Testis (tissue), 3 donors: ENCODE results near the gene CNOT10. TPM values are rescaled to one million over a fixed set of nuclear protein-coding genes. Genes with fewer than 3 reads are reported as not detected.
"Not testable (repeated sequence)": the region's sequence is repeated elsewhere in the genome, so short reads cannot be mapped to it uniquely, and the experiment has no call there.

Experiments
- DNase-seq: peaks from one replicate; pipeline ENCODE4 v3.0.0-alpha.2; 2019
- H3K27ac ChIP-seq, 2 donors: fragments of 200-600 bp; sonication (generic); one replicate each; pipeline ENCODE4 v1.5.1; 2019
- H3K27me3 ChIP-seq: fragments of 200-600 bp; sonication (generic); one replicate; pipeline ENCODE4 v1.5.1; 2019
- H3K36me3 ChIP-seq: fragments of 200-600 bp; sonication (generic); one replicate; pipeline ENCODE4 v1.5.1; 2017; ENCODE audit warnings: low read depth; ENCODE audit errors: missing control alignments
- H3K4me1 ChIP-seq: fragments of 200-600 bp; sonication (generic); one replicate; pipeline ENCODE4 v1.5.1; 2019
- H3K4me3 ChIP-seq, 2 donors: fragments of 200-600 bp; sonication (generic); one replicate each; pipeline ENCODE4 v1.5.1; 2017 to 2019
- H3K9me3 ChIP-seq: fragments of 200-600 bp; sonication (generic); one replicate; pipeline ENCODE4 v1.5.1; 2017
- POLR2A ChIP-seq: fragments of 450-650 bp; IDR thresholded peaks from one replicate; pipeline ENCODE4 v1.6.1; 2017; ENCODE audit warnings: antibody characterized with exemption, mild to moderate bottlenecking, moderate library complexity
- WGBS, 2 donors: methylation state at CpG; one replicate each; pipeline ENCODE4 v1.1.5; 2018; 5-methylcytosine and 5-hydroxymethylcytosine counted together
- intact Hi-C: fragments of 100-400 bp; cut with DNase I; formaldehyde crosslinking; loops from one replicate; pipeline ENCODE4 v1.15.1; 2023; ENCODE audit warnings: low total_unique reads
- polyA plus RNA-seq: library from polyadenylated mRNA; stranded (reverse); fragments of 350-450 nt; fragmentation: Illumina TruSeq; extraction: RNeasy Lipid Tissue Mini Kit (QIAGEN cat#74804); gene quantifications from one replicate; pipeline ENCODE4 v1.2.3, GENCODE V29; 2014; ENCODE audit warnings: low read depth, low replicate concordance; ENCODE audit not compliant: insufficient read depth
- total RNA-seq, 2 donors: library from RNA; depleted of rRNA; stranded (reverse); fragments of >200 nt; gene quantifications; one replicate each; pipeline ENCODE4 v1.2.3, GENCODE V29; 2016
- TF ChIP-seq, protein P1 (sequence below), 3 experiments: fragments of 450-650 bp in 2 of 3; fragments of 200-600 bp in 1 of 3; sonication (generic) in 1 of 3; IDR thresholded peaks; one replicate each; pipeline ENCODE4 v1.5.1; 2016 to 2019; ENCODE audit warnings: antibody characterized with exemption in 3 of 3, mild to moderate bottlenecking in 2 of 3, moderate library complexity in 1 of 3

Gene CNOT10
- total and polyA plus RNA-seq, 3 donors from 2014 or later = 56.4 to 100 (median 65.2) TPM

GRCh38 chr3:32781211-32781968 lies 96.4 kb downstream of the CNOT10 start:
- 2% methylated on average over 20 to 42 of the region's 59 CpGs for WGBS, 2 donors
- DNase-seq = peak; percentile 83
- Histone ChIP-seq H3K9me3 (no peaks in the 10 kb centered on the region), H3K27me3 (no peaks in the 10 kb centered on the region), H3K27ac (no peak overlapping the region), H3K4me3 (peak overlapping the region; percentile 52 to 62), H3K36me3 (no peaks in the 10 kb centered on the region), H3K4me1 (peaks cover 4% of the 10 kb centered on the region)
- intact Hi-C loops = no loop called here
- TF ChIP-seq, protein P1, sequence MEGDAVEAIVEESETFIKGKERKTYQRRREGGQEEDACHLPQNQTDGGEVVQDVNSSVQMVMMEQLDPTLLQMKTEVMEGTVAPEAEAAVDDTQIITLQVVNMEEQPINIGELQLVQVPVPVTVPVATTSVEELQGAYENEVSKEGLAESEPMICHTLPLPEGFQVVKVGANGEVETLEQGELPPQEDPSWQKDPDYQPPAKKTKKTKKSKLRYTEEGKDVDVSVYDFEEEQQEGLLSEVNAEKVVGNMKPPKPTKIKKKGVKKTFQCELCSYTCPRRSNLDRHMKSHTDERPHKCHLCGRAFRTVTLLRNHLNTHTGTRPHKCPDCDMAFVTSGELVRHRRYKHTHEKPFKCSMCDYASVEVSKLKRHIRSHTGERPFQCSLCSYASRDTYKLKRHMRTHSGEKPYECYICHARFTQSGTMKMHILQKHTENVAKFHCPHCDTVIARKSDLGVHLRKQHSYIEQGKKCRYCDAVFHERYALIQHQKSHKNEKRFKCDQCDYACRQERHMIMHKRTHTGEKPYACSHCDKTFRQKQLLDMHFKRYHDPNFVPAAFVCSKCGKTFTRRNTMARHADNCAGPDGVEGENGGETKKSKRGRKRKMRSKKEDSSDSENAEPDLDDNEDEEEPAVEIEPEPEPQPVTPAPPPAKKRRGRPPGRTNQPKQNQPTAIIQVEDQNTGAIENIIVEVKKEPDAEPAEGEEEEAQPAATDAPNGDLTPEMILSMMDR (IDR thresholded peaks at IDR 0.05) = peak; percentile 24 to 64 (median 59)
- TF ChIP-seq POLR2A = no peak

- DNase-seq, intact Hi-C loops: not testable (repeated sequence)
Measured at GRCh38 chr3:32781969-32782270, 96.9 kb downstream of the CNOT10 start.

GRCh38 chr3:32782407-32782806 lies 97.4 kb downstream of the CNOT10 start:
- TF ChIP-seq, protein P1 (IDR thresholded peaks at IDR 0.05) = no peak
- no peak for TF ChIP-seq POLR2A
- H3K9me3 ChIP-seq = no peaks in the 10 kb centered on the region
- H3K4me3 ChIP-seq = peak overlapping the region in 1 of 2 donors; percentile 62
- no peaks in the 10 kb centered on the region for H3K36me3 ChIP-seq
- H3K4me1 ChIP-seq = peaks cover 4% of the 10 kb centered on the region
- intact Hi-C loops = no loop called here
- 90% methylated on average over 3 of the region's 3 CpGs for WGBS, 2 donors
- H3K27ac ChIP-seq = no peak overlapping the region
- no peaks in the 10 kb centered on the region for H3K27me3 ChIP-seq
- DNase-seq = no peak

More at GRCh38 chr3:32781969-32782270, 96.9 kb downstream of the CNOT10 start:
- 49 to 68% methylated on average over 9 of the region's 9 CpGs for WGBS, 2 donors
- not testable (repeated sequence) for H3K36me3 ChIP-seq, H3K9me3 ChIP-seq, H3K27ac ChIP-seq, H3K27me3 ChIP-seq, H3K4me1 ChIP-seq
- H3K4me3 ChIP-seq = peak overlapping the region; percentile 52 to 62

DNA sequence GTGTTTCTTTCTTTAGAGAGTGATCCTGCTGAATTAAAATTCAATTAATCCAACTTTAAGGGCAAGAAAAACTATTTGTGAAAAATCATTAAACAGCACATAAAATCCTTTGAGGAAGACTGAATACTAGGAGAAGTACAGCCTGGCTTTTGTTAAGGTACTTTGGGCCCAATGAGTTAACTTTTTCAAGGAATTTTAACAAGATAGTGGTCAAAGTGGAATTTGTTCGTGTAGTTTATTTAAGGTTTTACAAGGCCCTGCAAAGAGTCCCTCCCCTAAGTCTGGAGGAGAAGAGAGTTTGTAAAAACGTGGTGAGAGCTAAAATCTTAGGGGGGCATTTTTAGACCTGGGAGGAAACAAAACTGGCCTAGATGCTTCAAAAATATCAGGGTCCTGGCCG lies 106.8 kb downstream of the CNOT10 start:
- TF ChIP-seq, protein P1 (IDR thresholded peaks at IDR 0.05) = no peak
- TF ChIP-seq POLR2A = no peak
- no peaks in the 10 kb centered on the region for H3K27me3 ChIP-seq
- no peak overlapping the region for H3K27ac ChIP-seq
- no peak overlapping the region for H3K4me3 ChIP-seq
- no peak for DNase-seq
- H3K9me3 ChIP-seq = no peaks in the 10 kb centered on the region
- intact Hi-C loops = no loop called here
- 58 to 61% methylated on average over 3 of the region's 3 CpGs for WGBS, 2 donors
- no peaks in the 10 kb centered on the region for H3K4me1 ChIP-seq
- no peaks in the 10 kb centered on the region for H3K36me3 ChIP-seq

DNA sequence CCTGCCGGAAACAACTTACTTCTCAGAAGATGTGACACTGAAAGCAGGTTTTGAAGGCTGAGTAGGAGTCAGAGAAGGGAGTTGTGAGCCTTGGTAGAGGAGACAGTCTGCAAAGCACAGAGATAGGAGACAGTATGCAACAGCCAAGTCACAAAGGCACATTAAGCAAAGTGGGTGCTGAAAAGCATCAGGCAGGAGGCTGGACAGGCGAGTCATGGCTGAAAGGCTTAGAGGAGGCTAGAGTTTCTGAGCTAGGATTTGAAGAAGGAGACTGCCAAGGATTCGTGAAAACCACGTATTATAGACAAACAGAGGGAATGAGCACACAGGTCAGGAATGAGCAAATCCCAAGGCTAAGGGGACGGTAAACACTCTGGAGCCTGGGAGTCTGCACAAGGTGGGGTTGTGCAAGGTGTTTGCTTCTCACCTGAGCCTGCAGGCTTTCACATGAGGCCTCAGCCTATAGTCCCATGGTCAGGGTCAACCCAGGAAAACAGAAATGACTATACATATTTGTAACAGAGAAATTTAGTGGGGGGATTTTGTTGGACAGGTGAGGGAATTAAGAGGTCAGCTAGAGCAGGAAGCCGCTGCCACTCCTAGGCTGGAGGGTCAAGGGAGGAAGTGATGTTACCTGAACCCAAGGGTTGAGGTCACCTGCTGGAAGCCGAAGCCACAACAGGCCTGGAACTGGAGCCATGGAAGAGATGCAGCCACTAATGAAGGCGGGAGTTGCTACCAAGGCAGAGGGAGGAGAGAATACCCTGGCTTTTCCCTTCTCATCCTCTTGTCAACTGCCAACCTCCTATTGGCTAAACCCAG lies 109.7 kb downstream of the CNOT10 start:
- TF ChIP-seq, protein P1 (IDR thresholded peaks at IDR 0.05) = no peak
- TF ChIP-seq POLR2A = no peak
- no peak overlapping the region for H3K27ac ChIP-seq
- no peaks in the 10 kb centered on the region for H3K4me1 ChIP-seq
- DNase-seq = no peak
- intact Hi-C loops = no loop called here
- 80 to 81% methylated on average over 8 of the region's 8 CpGs for WGBS, 2 donors
- no peaks in the 10 kb centered on the region for H3K27me3 ChIP-seq
- no peak overlapping the region for H3K4me3 ChIP-seq
- H3K9me3 ChIP-seq = no peaks in the 10 kb centered on the region
- no peaks in the 10 kb centered on the region for H3K36me3 ChIP-seq

GRCh38 chr3:32796384-32796950 lies 111.5 kb downstream of the CNOT10 start:
- H3K27me3 ChIP-seq, H3K4me1 ChIP-seq, intact Hi-C loops, H3K4me3 ChIP-seq, DNase-seq, H3K27ac ChIP-seq, H3K9me3 ChIP-seq, H3K36me3 ChIP-seq: not testable (repeated sequence)
- 83% methylated on average over 11 of the region's 11 CpGs for WGBS, 2 donors
